Fibroblast of skin of right quadriceps (primary cell): ENCODE measurements around the gene ALAD.
"Not testable (repeated sequence)": the region's sequence is repeated elsewhere in the genome, so short reads cannot be mapped to it uniquely, and the experiment has no call there.

ENCODE experiments used
- DNase-seq: peaks from one replicate; pipeline ENCODE4 v3.0.0-alpha.2; 2013

Gene ALAD

GRCh38 chr9:113372059-113372458, 29.0 kb downstream of the ALAD start:
- DNase-seq = no peak

DNA sequence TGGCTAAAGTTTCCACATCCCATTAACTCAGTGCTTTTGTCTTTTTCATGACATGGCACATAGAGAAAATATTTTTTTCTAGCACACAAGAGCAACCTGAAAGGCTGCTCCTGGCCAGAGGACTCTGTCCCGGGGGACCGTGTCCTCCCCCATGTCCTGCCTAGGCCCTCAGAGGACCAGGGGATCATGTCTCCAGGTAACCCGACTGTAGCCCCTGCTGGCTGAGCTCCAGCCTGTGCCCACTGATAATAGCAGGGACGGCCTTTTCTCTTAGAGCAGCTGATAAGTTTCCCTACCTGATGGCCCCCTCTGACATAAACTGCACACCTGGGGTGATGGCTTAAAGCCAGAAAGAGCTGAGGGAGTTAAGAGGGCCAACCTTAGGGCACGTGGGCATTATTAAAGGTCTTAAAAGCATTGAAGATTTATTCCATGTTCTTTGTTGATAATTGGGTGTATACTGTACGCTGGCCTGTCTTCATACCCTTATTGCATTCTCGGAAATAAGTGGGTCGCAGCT, 30.2 kb downstream of the ALAD start:
- DNase-seq = no peak

DNA sequence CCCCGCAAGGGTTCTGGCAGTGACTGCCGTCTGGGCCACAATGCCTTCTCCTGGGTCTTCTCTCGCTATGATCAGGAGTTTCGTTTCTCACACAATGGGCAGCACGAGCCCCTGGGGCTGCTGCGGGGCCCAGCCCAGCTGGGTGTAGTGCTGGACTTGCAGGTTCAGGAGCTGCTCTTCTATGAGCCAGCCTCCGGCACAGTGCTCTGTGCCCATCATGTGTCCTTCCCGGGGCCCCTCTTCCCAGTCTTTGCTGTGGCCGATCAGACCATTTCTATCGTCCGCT, 31.3 kb downstream of the ALAD start:
- no peak for DNase-seq

GRCh38 chr9:113368982-113369854, 31.9 kb downstream of the ALAD start:
- no peak for DNase-seq

- no peak for DNase-seq
Observed at GRCh38 chr9:113368348-113368981, 32.6 kb downstream of the ALAD start.

DNA sequence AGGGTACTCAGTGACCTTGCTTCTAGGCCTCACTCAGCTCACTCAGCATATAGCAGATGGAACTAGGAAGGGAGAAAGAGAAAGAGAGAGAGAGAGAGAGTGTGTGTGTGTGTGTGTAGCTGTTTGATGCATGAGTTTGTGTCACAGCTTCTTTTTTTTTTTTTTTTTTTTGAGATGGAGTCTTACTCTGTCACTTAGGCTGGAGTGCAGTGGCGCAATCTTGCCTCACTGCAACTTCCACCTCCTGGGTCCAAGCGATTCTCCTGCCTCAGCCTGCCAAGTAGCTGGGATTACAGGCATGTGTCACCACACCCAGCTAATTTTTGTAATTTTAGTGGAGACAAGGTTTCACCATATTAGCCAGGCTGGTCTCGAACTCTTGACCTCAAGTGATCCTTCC, 35.4 kb downstream of the ALAD start:
- DNase-seq = not testable (repeated sequence)

DNA sequence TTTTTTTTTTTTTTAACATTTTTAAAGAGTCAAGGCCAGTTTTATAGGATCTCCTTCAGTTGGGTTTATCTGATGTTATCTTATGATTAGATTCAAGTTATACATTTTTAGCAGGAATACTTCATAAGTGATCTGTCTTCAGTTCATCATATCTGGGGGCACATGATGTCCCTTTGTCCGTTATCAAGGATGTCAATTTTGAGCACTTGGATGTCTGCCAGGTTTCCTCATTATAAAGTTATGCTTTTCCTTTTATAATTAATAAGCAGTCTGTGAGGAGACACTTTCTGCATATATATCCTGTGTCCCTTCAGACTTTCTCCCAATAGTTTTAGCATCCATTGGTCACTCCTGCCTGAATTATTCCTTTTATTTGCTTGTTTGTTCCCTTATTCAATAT, 36.1 kb downstream of the ALAD start:
- DNase-seq = no peak

DNA sequence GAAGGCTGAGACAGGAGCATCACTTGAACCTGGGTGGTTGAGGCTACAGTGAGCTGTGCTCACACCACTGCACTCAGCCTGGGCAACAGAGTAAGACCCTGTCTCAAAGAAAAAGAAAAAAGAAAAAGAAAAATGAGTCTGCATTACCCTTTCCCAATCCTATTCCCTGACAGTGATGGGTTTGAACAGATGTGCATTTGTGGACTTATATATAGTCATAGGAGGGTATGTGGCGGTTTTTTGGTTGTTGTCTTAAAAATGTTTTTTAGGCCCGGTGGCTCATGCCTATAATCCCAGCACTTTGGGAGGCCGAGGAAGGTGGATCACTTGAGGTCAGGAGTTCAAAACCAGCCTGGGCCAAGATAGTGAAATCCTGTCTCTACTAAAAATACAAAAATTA, 37.7 kb downstream of the ALAD start:
- no peak for DNase-seq

DNA sequence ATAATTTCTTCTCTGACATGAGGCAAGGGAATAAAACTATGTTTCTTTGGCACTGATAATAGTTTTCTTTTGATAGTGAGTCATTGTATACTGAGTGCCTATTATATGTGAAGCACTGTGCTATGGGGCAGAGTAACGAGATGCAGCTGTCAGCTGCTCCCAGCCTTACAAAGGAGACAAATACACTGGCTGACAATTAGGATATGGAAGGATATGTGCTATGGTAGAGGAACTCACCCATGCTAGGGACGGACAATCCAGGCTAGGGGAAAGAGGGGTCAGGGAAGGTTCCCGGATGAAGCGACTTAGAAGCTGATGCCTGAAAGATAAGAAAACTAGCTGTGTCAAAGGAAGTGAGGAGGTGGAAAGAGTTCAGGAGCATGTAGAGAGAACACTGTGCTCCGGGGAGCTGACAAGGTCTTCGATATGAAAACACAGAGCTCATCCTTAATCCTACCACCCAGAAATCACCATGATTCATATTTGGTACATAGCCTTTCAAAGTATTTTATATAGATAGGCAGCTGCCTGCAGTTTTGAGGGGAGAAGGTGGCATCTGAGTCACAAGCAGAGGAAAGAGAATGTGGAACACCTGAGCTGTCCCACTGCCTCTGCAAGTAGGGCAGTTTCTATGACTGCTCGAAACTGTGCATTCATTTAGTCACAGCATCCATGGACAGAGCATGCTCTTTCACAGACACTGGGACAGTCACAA, 39.6 kb downstream of the ALAD start:
- DNase-seq = peak; percentile 15

- DNase-seq = no peak
Observed at GRCh38 chr9:113360242-113360842, 40.7 kb downstream of the ALAD start.

- DNase-seq = no peak
Observed at GRCh38 chr9:113359385-113359784, 41.7 kb downstream of the ALAD start.

DNA sequence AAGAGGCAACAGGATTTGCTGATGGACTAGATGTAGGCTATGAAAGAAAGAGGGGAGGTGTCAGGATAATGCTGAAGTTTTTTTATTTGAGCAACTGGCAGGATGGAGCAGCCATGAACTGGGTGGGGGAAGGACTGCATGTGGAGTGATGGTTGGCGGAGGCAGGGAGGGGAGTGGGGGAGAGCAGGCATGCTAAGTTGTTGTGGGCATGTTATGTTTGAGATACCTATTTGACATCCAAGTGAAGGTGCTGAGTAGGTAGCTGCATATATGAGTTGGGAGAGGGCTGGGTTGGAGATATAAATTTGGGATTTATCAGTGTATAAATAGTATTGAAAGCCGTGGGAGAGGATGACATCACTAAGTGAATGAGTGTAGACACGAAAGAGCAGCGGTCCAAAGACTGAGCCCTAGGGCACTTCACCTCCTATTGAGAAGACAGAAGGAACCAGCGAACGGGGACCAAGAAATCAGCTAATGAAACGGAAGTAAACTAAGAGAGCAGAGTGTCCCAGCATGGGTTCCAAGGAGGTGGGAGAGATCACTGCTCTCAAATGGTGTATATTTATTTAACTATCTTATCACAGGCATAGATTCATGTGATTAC, 44.3 kb downstream of the ALAD start:
- DNase-seq = no peak

- no peak for DNase-seq
Observed at GRCh38 chr9:113355040-113355596, 46.0 kb downstream of the ALAD start.

GRCh38 chr9:113352411-113352810, 48.7 kb downstream of the ALAD start:
- no peak for DNase-seq

DNA sequence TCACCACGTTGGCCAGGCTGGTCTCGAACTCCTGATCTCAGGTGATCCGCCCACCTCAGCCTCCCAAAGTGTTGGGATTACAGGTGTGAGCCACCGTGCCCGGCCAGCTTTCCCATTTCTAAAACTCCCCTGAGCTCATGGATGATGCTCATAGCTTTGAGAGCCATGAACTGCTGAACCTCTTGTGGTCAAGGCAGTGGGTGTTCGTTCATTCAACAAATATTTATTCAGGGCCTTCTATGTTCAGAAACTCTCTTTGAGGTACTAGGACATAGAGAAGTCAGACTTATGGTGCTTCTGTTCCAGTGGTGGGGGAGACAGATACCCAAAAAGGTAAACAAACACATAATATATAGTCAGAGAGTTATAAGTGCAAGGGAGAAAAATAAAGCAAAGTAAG, 49.1 kb downstream of the ALAD start:
- no peak for DNase-seq

GRCh38 chr9:113350937-113351336, 50.1 kb downstream of the ALAD start:
- DNase-seq = no peak

GRCh38 chr9:113350107-113350661, 50.9 kb downstream of the ALAD start:
- no peak for DNase-seq

GRCh38 chr9:113349445-113350094, 51.5 kb downstream of the ALAD start, which contains the start of gene BSPRY:
Gene BSPRY, plus strand, starts transcription at chr9:113349541. Its CDS starts 39 bp downstream, at chr9:113349580.
- no peak for DNase-seq

GRCh38 chr9:113349066-113349444, 52.0 kb downstream of the ALAD start:
- no peak for DNase-seq

GRCh38 chr9:113348437-113348836, 52.6 kb downstream of the ALAD start:
- no peak for DNase-seq

DNA sequence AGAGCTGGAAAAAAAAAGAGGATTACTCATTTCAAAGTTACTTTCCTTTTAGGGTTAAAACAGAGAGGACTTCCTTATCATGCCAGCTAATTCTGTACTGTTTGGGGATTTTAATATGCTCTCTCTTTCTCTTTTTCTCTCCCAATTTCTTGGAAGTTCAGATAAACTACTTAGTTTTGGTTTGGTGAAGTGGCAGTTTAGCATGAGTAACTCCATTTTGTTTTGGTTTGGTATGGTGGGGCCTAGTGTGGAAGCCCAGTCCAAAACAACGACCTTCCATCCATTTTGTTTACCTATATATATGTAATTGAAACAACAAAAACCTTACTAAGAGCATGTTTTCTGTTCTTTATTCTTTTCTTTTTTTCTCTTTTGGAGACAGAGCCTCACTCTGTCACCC, 55.4 kb downstream of the ALAD start:
- no peak for DNase-seq

- no peak for DNase-seq
Observed at GRCh38 chr9:113345190-113345589, 55.9 kb downstream of the ALAD start.
